GM23338 (cell line): ENCODE results near the gene DOCK7.

Experiments
- CTCF ChIP-seq, 2 experiments: fragments of 200-600 bp in 1 of 2; sonication (generic) in 1 of 2; conservative IDR thresholded peaks; 2 replicates each; pipeline versions ENCODE4 v1.5.1 to v1.6.1; 2016 to 2017; ENCODE audit warnings: antibody characterized with exemption in 2 of 2, low read depth in 2 of 2, mild to moderate bottlenecking in 2 of 2, moderate library complexity in 1 of 2
- EZH2phosphoT487 ChIP-seq: fragments of 200-600 bp; sonication (generic); IDR thresholded peaks from one replicate; pipeline ENCODE4 v1.8.1; 2018; ENCODE audit warnings: antibody characterized with exemption; ENCODE audit not compliant: unreplicated experiment
- TF ChIP-seq, protein P1 (sequence below): IDR thresholded peaks from one replicate; pipeline ENCODE4 v1.6.1; 2018; ENCODE audit warnings: antibody characterized with exemption; ENCODE audit not compliant: unreplicated experiment

DNA sequence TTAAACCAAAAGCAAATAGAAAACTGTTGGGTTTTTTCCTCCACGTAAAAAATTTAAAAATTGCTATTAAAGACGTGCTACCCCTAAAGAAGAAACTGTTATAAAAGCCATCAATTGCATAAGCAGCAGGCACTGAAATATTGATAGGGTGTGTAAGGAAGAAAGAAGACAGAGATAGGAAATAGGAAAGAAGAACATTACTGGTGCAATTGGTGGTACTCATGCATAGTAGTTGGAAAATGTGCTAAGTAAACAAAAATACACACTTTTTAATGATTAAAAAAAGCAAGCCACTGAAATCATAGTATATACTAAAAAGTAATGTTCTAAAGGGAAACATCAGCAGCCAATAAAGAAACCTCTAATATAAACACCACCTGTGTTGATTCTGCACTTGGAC lies 143.6 kb downstream of the DOCK7 start:
- no peak for TF ChIP-seq CTCF (conservative IDR thresholded peaks at IDR 0.05; ENCODE audit: low read depth in 2 of 2)
- TF ChIP-seq, protein P1, sequence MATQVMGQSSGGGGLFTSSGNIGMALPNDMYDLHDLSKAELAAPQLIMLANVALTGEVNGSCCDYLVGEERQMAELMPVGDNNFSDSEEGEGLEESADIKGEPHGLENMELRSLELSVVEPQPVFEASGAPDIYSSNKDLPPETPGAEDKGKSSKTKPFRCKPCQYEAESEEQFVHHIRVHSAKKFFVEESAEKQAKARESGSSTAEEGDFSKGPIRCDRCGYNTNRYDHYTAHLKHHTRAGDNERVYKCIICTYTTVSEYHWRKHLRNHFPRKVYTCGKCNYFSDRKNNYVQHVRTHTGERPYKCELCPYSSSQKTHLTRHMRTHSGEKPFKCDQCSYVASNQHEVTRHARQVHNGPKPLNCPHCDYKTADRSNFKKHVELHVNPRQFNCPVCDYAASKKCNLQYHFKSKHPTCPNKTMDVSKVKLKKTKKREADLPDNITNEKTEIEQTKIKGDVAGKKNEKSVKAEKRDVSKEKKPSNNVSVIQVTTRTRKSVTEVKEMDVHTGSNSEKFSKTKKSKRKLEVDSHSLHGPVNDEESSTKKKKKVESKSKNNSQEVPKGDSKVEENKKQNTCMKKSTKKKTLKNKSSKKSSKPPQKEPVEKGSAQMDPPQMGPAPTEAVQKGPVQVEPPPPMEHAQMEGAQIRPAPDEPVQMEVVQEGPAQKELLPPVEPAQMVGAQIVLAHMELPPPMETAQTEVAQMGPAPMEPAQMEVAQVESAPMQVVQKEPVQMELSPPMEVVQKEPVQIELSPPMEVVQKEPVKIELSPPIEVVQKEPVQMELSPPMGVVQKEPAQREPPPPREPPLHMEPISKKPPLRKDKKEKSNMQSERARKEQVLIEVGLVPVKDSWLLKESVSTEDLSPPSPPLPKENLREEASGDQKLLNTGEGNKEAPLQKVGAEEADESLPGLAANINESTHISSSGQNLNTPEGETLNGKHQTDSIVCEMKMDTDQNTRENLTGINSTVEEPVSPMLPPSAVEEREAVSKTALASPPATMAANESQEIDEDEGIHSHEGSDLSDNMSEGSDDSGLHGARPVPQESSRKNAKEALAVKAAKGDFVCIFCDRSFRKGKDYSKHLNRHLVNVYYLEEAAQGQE, result no peak
- TF ChIP-seq EZH2phosphoT487, result no peak
